Muscle of leg (tissue), 11 donors: ENCODE data around the gene RAB11FIP4. TPM values are rescaled to one million over a fixed set of nuclear protein-coding genes. Genes with fewer than 3 reads are reported as not detected.

Experiments used
- DNase-seq: peaks from one replicate; pipeline ENCODE4 v3.0.0; 2013
- H3K27ac ChIP-seq: one replicate; pipeline ENCODE4 v1.5.1; 2013; ENCODE audit warnings: mild to moderate bottlenecking, low read length, control low read depth
- H3K27me3 ChIP-seq: one replicate; pipeline ENCODE4 v1.6.1; 2013; ENCODE audit warnings: low read length; ENCODE audit not compliant: control insufficient read depth, insufficient read depth
- H3K36me3 ChIP-seq: one replicate; pipeline ENCODE4 v1.6.1; 2013; ENCODE audit warnings: low read length; ENCODE audit not compliant: control insufficient read depth, insufficient read depth
- H3K4me1 ChIP-seq: one replicate; pipeline ENCODE4 v1.6.1; 2013; ENCODE audit warnings: low read length; ENCODE audit not compliant: control insufficient read depth, insufficient read depth
- H3K4me3 ChIP-seq: one replicate; pipeline ENCODE4 v1.5.1; 2013; ENCODE audit warnings: low read length, control low read depth
- H3K9me3 ChIP-seq: replicated peaks from 2 replicates; pipeline ENCODE4 v1.6.1; 2013; ENCODE audit warnings: low read depth, low read length; ENCODE audit not compliant: control insufficient read depth
- WGBS: methylation state at CpG from one replicate; pipeline ENCODE4 v1.1.5; 2013; ENCODE audit warnings: missing lambda C conversion rate; ENCODE audit not compliant: insufficient coverage; 5-methylcytosine and 5-hydroxymethylcytosine counted together
- polyA plus RNA-seq, 8 donors: library from polyadenylated mRNA; unstranded; fragments of 120-200 nt; gene quantifications; one replicate each; pipeline versions ENCODE4 v1.2.1 to v1.2.3, GENCODE V29; 2013; ENCODE audit warnings: inconsistent platforms in 1 of 8, low replicate concordance in 1 of 8; ENCODE audit not compliant: insufficient read length in 8 of 8, insufficient read depth in 1 of 8
- total RNA-seq: library from RNA; stranded (reverse); fragments of 120-200 nt; gene quantifications from one replicate; pipeline ENCODE4 v1.2.4, GENCODE V29; 2013

Gene RAB11FIP4
- total and polyA plus RNA-seq, 9 donors: 0.28 to 1.6 (median 0.89) TPM

- no peak for DNase-seq
- H3K27ac ChIP-seq: no peak overlapping the region
- H3K9me3 ChIP-seq: no peaks in the 10 kb centered on the region
- H3K4me1 ChIP-seq: peaks cover 8% of the 10 kb centered on the region
- H3K4me3 ChIP-seq: no peak overlapping the region
- 73% methylated on average over 17 of the region's 17 CpGs for WGBS
- H3K36me3 ChIP-seq: no peaks in the 10 kb centered on the region
- peaks cover 44% of the 10 kb centered on the region for H3K27me3 ChIP-seq
Observed at GRCh38 chr17:31392856-31393748, 1.6 kb downstream of the RAB11FIP4 start.

- Histone ChIP-seq H3K27ac (no peak overlapping the region), H3K9me3 (no peaks in the 10 kb centered on the region), H3K27me3 (peaks cover 45% of the 10 kb centered on the region), H3K4me1 (peaks cover 8% of the 10 kb centered on the region), H3K36me3 (no peaks in the 10 kb centered on the region), H3K4me3 (no peak overlapping the region)
- 74% methylated on average over 4 of the region's 7 CpGs for WGBS
- DNase-seq: no peak
Observed at GRCh38 chr17:31393749-31394146, 2.3 kb downstream of the RAB11FIP4 start.

DNA sequence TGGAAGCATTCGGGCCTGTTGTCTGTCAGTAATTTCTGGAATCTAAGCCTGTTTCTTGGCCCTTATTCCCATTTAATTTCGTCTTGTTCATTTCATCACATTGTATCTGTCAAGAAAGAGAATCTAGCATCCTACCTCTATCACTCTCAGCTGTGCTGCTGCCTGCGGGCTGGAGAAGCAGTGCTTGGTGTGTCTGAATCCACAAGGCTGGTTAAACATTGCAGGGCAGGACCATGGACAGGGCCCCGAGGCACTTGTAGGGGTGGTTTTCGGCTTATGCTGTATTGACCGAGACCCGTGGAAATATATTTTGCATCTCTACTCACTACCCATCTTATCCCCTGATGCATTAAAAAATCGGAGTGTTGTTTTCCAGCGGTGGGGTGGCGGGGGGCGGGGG, 3.1 kb downstream of the RAB11FIP4 start:
- 56% methylated on average over 1 of the region's 11 CpGs for WGBS
- peaks cover 42% of the 10 kb centered on the region for H3K27me3 ChIP-seq
- DNase-seq: peak; percentile 91

DNA sequence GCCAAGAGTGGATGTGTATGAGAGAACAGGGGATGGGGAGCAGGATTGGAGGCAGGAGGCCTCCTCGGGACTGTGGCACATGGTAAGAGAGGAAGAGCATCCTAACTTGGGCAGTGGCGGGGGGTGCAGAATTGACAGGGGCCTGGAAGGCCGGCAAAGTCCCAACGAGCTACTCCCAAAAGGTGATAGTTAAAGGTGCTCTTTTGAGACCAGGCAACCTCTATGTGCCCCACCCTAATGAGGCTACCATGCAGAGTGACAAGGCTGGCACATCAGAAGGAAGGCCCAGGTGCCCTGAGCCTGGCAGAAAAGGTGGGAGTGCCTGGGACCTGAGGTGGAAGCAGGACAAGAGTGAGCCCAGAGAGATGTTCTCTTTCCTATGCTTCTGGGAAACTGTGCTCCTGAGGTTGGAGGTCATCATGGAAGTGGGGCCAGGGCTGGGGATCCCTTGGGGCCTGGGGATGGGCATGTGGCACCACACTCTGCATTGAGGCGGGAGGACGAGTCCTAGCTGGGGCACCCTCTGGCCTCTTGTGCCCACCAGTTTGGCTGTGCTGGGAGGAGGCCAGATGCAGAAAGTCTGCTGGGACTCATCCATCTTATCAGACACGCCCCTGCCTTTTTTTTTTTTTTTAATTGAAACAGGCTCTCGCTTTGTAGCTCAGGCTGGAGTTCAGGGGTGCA, 5.9 kb downstream of the RAB11FIP4 start:
- no peak overlapping the region for H3K4me3 ChIP-seq
- peaks cover 22% of the 10 kb centered on the region for H3K27me3 ChIP-seq
- no peak for DNase-seq
- no peaks in the 10 kb centered on the region for H3K36me3 ChIP-seq
- no peaks in the 10 kb centered on the region for H3K9me3 ChIP-seq
- peaks cover under 1% of the 10 kb centered on the region for H3K4me1 ChIP-seq
- H3K27ac ChIP-seq: no peak overlapping the region
- 64% methylated on average over 3 of the region's 8 CpGs for WGBS

More for the DNA sequence above, 3.1 kb downstream of the RAB11FIP4 start:
- Histone ChIP-seq H3K36me3 (no peaks in the 10 kb centered on the region), H3K27ac (no peak overlapping the region), H3K9me3 (no peaks in the 10 kb centered on the region), H3K4me1 (peaks cover 8% of the 10 kb centered on the region), H3K4me3 (no peak overlapping the region)

DNA sequence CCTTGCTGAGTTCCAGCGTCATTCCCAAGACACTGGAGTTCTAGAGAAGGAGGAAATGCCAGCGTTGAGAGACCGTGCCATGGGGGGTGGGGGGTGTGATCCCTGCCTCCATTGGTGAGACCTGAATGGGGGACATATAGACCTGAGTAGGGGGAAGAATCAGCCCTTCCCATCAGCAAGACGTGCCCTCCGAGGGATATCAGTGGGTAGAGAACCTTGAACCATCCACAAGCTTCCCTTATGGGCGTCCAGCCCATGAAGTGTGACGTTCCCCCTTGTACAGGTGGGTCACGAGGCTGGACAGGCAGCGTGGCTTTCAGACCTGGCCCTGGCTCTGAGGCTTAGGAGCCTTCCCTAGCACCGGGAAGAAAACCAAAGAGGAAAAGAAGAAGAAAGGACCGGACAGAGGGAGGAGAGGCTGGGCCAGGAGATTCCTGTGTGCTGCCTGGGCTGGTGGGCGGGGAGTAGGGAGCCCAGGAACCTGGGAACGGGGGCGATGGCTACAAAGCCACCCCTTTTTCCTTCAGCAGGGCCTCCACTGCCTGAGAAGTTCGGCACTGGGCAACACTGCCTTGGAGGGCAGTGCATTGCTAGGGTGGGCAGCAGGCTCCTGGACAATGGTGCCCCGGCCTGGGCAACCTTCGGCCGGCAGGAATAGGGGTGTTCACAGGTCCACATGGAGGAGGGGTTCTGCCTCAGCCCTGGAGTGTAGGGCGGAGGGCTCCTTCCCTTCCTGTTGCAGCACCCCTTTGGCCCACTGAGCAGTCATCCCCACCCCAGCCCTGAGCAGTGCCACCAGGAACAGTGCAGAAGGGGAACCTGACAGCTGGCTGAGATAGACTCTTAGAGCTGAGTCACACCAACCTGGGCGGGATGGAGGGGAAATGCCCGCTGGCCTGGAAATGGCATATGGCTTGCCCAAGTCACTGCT, 7.2 kb downstream of the RAB11FIP4 start:
- Histone ChIP-seq H3K27ac (no peak overlapping the region), H3K36me3 (no peaks in the 10 kb centered on the region), H3K9me3 (no peaks in the 10 kb centered on the region), H3K27me3 (peaks cover 10% of the 10 kb centered on the region), H3K4me1 (no peaks in the 10 kb centered on the region), H3K4me3 (no peak overlapping the region)
- WGBS: 79% methylated on average over 11 of the region's 21 CpGs
- no peak for DNase-seq

GRCh38 chr17:31400481-31400950, 9.0 kb downstream of the RAB11FIP4 start:
- DNase-seq: no peak

GRCh38 chr17:31401456-31402254, 10.2 kb downstream of the RAB11FIP4 start:
- 83% methylated on average over 9 of the region's 11 CpGs for WGBS
- no peak for DNase-seq
- Histone ChIP-seq H3K27ac (no peak overlapping the region), H3K4me3 (no peak overlapping the region), H3K27me3 (peaks cover 10% of the 10 kb centered on the region), H3K9me3 (no peaks in the 10 kb centered on the region), H3K36me3 (no peaks in the 10 kb centered on the region), H3K4me1 (no peaks in the 10 kb centered on the region)

More at GRCh38 chr17:31400481-31400950, 9.0 kb downstream of the RAB11FIP4 start:
- Histone ChIP-seq H3K4me1 (no peaks in the 10 kb centered on the region), H3K4me3 (no peak overlapping the region), H3K36me3 (no peaks in the 10 kb centered on the region), H3K27me3 (peaks cover 7% of the 10 kb centered on the region), H3K9me3 (no peaks in the 10 kb centered on the region), H3K27ac (no peak overlapping the region)
- 52% methylated on average over 11 of the region's 11 CpGs for WGBS

GRCh38 chr17:31404028-31404949, 12.8 kb downstream of the RAB11FIP4 start:
- DNase-seq: no peak
- H3K27me3 ChIP-seq: peaks cover 6% of the 10 kb centered on the region
- no peak overlapping the region for H3K27ac ChIP-seq
- H3K36me3 ChIP-seq: no peaks in the 10 kb centered on the region
- WGBS: 64% methylated on average over 13 of the region's 19 CpGs
- no peaks in the 10 kb centered on the region for H3K9me3 ChIP-seq
- H3K4me3 ChIP-seq: no peak overlapping the region
- no peaks in the 10 kb centered on the region for H3K4me1 ChIP-seq
